ENCODE data around the gene RNF17. TPM values are rescaled to one million over a fixed set of nuclear protein-coding genes. Genes with fewer than 3 reads are reported as not detected.
A peak's percentile ranks its signal among the peaks of the same experiment; 100 is the strongest.
"Not testable (repeated sequence)": the region's sequence is repeated elsewhere in the genome, so short reads cannot be mapped to it uniquely, and the experiment has no call there.

The RNF17 gene
- total RNA-seq, 2 experiments from 2014 or later = 0.25 to 0.28 TPM

GRCh38 chr13:24822640-24823039, 58.7 kb downstream of the RNF17 start:
- POLR2A ChIA-PET = no interaction called here
- H3K9me3 Mint-ChIP-seq = peaks cover 3% of the 10 kb centered on the region
- Histone ChIP-seq H3K36me3 (ENCODE audit: insufficient read depth, low read length) (no peaks in the 10 kb centered on the region), H3K4me3 (ENCODE audit: low read length) (no peak overlapping the region), H3K9me3 (ENCODE audit: control insufficient read depth in 1 of 2, insufficient read depth in 1 of 2, low read length in 2 of 2) (no peaks in the 10 kb centered on the region), H3K27me3 (ENCODE audit: control insufficient read depth in 1 of 2, insufficient read depth in 2 of 2, low read length in 2 of 2) (peaks cover 3 to 12% of the 10 kb centered on the region in 2 experiments), H3K4me1 (ENCODE audit: insufficient read depth, low read length) (no peaks in the 10 kb centered on the region), H3K27ac (ENCODE audit: low read depth in 1 of 2, low read length in 2 of 2) (no peak overlapping the region)
- intact Hi-C loops (cut with DNase I, micrococcal nuclease) = no loop called here
- no peak for DNase-seq
- CTCF ChIA-PET = no interaction called here
- H3K4me3 Mint-ChIP-seq = no peak overlapping the region
- H3K27me3 Mint-ChIP-seq = peaks cover 31% of the 10 kb centered on the region
- TF ChIP-seq CTCF (IDR thresholded peaks at IDR 0.05) = no peak
- no peak for ATAC-seq (ENCODE audit: poor library complexity)
- no peak overlapping the region for H3K27ac Mint-ChIP-seq
- H3K36me3 Mint-ChIP-seq (ENCODE audit: low read depth) = no peaks in the 10 kb centered on the region
- no peaks in the 10 kb centered on the region for H3K4me1 Mint-ChIP-seq (ENCODE audit: low read depth)

DNA sequence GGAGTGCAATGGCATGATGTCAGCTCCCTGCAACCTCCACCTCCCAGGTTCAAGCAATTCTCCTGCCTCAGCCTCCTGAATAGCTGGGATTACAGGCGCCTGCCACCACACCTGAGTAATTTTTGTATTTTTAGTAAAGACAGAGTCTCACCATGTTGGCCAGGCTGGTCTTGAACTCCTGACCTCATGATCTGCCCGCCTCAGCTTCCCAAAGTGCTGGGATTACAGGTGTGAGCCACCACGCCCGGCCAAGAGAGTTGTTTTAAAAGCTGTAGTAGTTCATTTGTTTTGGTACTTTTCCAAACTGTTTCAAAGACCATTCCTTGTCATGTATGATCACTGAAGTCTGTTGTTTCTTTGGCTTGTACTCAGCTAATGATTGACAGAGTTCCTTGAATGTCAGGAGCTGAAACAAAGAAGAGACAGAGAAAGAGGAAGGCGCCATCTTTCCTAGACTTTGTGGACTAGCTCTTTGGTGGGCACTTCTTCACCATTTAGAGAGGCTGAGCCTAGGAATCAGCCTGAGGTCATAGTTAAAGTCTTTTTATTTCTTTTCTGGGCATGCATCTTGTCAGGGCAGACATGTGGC, 59.2 kb downstream of the RNF17 start:
- H3K4me3 Mint-ChIP-seq; H3K27ac ChIP-seq (ENCODE audit: low read depth in 1 of 2, low read length in 2 of 2); DNase-seq; H3K4me1 Mint-ChIP-seq (ENCODE audit: low read depth); H3K4me1 ChIP-seq (ENCODE audit: insufficient read depth, low read length); H3K36me3 Mint-ChIP-seq (ENCODE audit: low read depth); H3K36me3 ChIP-seq (ENCODE audit: insufficient read depth, low read length); H3K27me3 ChIP-seq (ENCODE audit: control insufficient read depth in 1 of 2, insufficient read depth in 2 of 2, low read length in 2 of 2); H3K27ac Mint-ChIP-seq; H3K9me3 Mint-ChIP-seq; H3K4me3 ChIP-seq (ENCODE audit: low read length); POLR2A ChIA-PET; H3K9me3 ChIP-seq (ENCODE audit: control insufficient read depth in 1 of 2, insufficient read depth in 1 of 2, low read length in 2 of 2); ATAC-seq (ENCODE audit: poor library complexity); intact Hi-C loops (cut with DNase I, micrococcal nuclease): not testable (repeated sequence)
- CTCF ChIA-PET = interaction anchor here (1.3 kb wide), 1 partner anchor 9 kb away, joined by 3 read pairs; no protein-coding TSS in a partner anchor
- peaks cover 31% of the 10 kb centered on the region for H3K27me3 Mint-ChIP-seq

DNA sequence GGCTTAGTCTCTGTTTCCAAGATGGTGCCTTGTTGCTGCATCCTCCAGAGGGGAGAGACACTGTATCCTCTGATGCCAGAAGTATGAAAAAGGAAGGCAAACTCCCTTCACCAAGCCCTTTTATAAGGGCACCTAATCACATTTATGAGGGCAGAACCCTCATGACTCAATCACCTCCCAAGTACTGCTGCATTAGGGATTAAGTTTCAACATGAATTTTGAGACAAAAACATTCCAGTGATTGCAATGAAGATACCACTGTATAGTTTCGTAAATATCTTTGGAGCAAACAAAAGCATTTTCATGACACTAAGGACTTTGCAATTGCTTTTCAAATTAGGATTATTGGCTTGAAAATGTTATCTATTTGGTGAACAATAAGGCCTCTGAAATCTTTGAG, 63.8 kb downstream of the RNF17 start:
- Mint-ChIP-seq H3K4me3 (no peak overlapping the region), H3K27me3 (peaks cover 38% of the 10 kb centered on the region), H3K27ac (no peak overlapping the region), H3K9me3 (no peaks in the 10 kb centered on the region), H3K36me3 (ENCODE audit: low read depth) (no peaks in the 10 kb centered on the region), H3K4me1 (ENCODE audit: low read depth) (no peaks in the 10 kb centered on the region)
- TF ChIP-seq CTCF (IDR thresholded peaks at IDR 0.05) = no peak
- Histone ChIP-seq H3K9me3 (ENCODE audit: control insufficient read depth in 1 of 2, insufficient read depth in 1 of 2, low read length in 2 of 2) (no peaks in the 10 kb centered on the region), H3K4me3 (ENCODE audit: low read length) (no peak overlapping the region), H3K4me1 (ENCODE audit: insufficient read depth, low read length) (no peaks in the 10 kb centered on the region), H3K36me3 (ENCODE audit: insufficient read depth, low read length) (no peaks in the 10 kb centered on the region), H3K27ac (ENCODE audit: low read depth in 1 of 2, low read length in 2 of 2) (no peak overlapping the region), H3K27me3 (ENCODE audit: control insufficient read depth in 1 of 2, insufficient read depth in 2 of 2, low read length in 2 of 2) (peaks cover 0 to 3% of the 10 kb centered on the region in 2 experiments)
- DNase-seq (no peak), ATAC-seq (ENCODE audit: poor library complexity) (no peak)
- POLR2A ChIA-PET = no interaction called here
- intact Hi-C loops (cut with DNase I, micrococcal nuclease) = no loop called here
- CTCF ChIA-PET = no interaction called here

DNA sequence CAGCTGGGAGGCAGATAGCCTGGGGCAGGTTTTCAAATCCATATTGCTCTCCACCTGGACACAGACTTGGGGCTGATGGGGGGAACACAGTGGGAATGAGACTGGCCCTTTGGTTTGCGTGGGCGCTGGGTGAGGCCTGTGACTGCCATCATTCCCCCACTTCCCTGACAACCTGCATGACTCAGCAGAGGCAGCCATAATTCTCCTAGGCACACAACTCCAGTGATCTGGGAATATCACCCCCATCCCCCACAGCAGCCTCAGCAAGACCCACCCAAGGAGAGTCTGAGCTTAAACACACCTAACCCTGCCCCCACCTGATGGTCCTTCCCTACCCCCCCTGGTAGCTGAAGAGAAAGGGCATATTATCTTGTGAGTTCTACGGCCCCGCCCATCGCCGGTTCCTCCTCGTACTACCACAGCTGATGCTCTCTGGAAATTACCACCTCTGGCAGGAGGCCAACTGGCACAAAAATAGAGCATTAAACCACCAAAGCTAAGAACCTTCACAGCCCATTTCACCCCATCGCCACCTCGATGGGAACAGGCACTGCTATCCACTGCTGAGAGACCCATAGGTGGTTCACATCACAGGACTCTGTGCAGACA, 71.0 kb downstream of the RNF17 start:
- DNase-seq = peak in 1 of 14 experiments; percentile 3
- intact Hi-C loops (cut with DNase I, micrococcal nuclease) = no loop called here
- H3K9me3 ChIP-seq (ENCODE audit: control insufficient read depth in 1 of 2, insufficient read depth in 1 of 2, low read length in 2 of 2) = no peaks in the 10 kb centered on the region
- TF ChIP-seq CTCF (IDR thresholded peaks at IDR 0.05) = no peak
- H3K36me3 ChIP-seq (ENCODE audit: insufficient read depth, low read length) = no peaks in the 10 kb centered on the region
- no peak overlapping the region for H3K4me3 ChIP-seq (ENCODE audit: low read length)
- H3K36me3 Mint-ChIP-seq (ENCODE audit: low read depth) = no peaks in the 10 kb centered on the region
- no peaks in the 10 kb centered on the region for H3K27me3 ChIP-seq (ENCODE audit: control insufficient read depth in 1 of 2, insufficient read depth in 2 of 2, low read length in 2 of 2)
- ChIA-PET CTCF (interaction anchor here (1.8 kb wide), 1 partner anchor 12 kb away, joined by 4 read pairs; no protein-coding TSS in a partner anchor), POLR2A (no interaction called here)
- H3K27ac ChIP-seq (ENCODE audit: low read depth in 1 of 2, low read length in 2 of 2) = no peak overlapping the region
- no peak for ATAC-seq (ENCODE audit: poor library complexity)
- peaks cover 34% of the 10 kb centered on the region for H3K27me3 Mint-ChIP-seq
- no peaks in the 10 kb centered on the region for H3K9me3 Mint-ChIP-seq
- no peaks in the 10 kb centered on the region for H3K4me1 Mint-ChIP-seq (ENCODE audit: low read depth)
- H3K4me1 ChIP-seq (ENCODE audit: insufficient read depth, low read length) = no peaks in the 10 kb centered on the region
- H3K27ac Mint-ChIP-seq = no peak overlapping the region
- no peak overlapping the region for H3K4me3 Mint-ChIP-seq

DNA sequence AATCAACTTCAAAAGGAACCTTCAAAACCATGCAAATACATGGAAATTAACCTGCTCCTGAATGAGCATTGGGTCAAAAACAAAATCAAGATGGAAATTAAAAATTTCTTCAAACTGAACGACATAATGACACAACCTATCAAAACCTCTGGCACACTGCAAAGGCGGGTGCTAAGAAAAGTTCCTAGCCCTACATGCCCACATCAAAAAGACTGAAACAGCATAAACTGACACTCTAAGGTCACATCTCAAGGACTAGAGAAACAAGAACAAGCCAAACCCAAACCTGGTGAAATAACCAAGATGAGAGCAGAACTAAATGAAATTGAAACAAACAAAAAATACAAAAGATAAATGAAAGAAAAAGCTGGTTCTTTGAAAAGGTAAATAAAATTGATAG, 73.6 kb downstream of the RNF17 start:
- intact Hi-C loops (cut with DNase I, micrococcal nuclease); H3K36me3 ChIP-seq (ENCODE audit: insufficient read depth, low read length); H3K36me3 Mint-ChIP-seq (ENCODE audit: low read depth); H3K27ac ChIP-seq (ENCODE audit: low read depth in 1 of 2, low read length in 2 of 2); ATAC-seq (ENCODE audit: poor library complexity); H3K27me3 ChIP-seq (ENCODE audit: control insufficient read depth in 1 of 2, insufficient read depth in 2 of 2, low read length in 2 of 2); H3K4me1 ChIP-seq (ENCODE audit: insufficient read depth, low read length); H3K4me1 Mint-ChIP-seq (ENCODE audit: low read depth); POLR2A ChIA-PET; H3K4me3 Mint-ChIP-seq; H3K4me3 ChIP-seq (ENCODE audit: low read length); H3K27ac Mint-ChIP-seq; H3K9me3 Mint-ChIP-seq; H3K9me3 ChIP-seq (ENCODE audit: control insufficient read depth in 1 of 2, insufficient read depth in 1 of 2, low read length in 2 of 2); DNase-seq; CTCF ChIA-PET: not testable (repeated sequence)
- peaks cover 18% of the 10 kb centered on the region for H3K27me3 Mint-ChIP-seq

All from CD4-positive, alpha-beta T cell (primary cell).